CD14-positive monocyte (primary cell): ENCODE measurements around the gene NXPH1. TPM values are rescaled to one million over a fixed set of nuclear protein-coding genes. Genes with fewer than 3 reads are reported as not detected.

ENCODE experiments used
- DNase-seq, 3 donors: peaks; one replicate each; pipeline ENCODE4 v3.0.0-alpha.2; 2011 to 2022
- H2AFZ ChIP-seq: 2 replicates; pipeline ENCODE4 v1.6.0; 2012; ENCODE audit warnings: mild to moderate bottlenecking, low read depth, low read length, inconsistent platforms; ENCODE audit not compliant: insufficient read depth, poor library complexity, severe bottlenecking
- H3K27ac ChIP-seq, 2 donors: 1 replicate in 1 of 2; 2 replicates in 1 of 2; pipeline ENCODE4 v1.5.1; 2012 to 2013; ENCODE audit warnings: low read length in 2 of 2, control low read depth in 1 of 2, inconsistent platforms in 1 of 2, low read depth in 1 of 2, mild to moderate bottlenecking in 1 of 2
- H3K27me3 ChIP-seq, 2 donors: one replicate each; pipeline versions ENCODE4 v1.6.0 to v1.6.1; 2011 to 2013; ENCODE audit warnings: low read length in 2 of 2; ENCODE audit not compliant: control insufficient read depth in 2 of 2, insufficient read depth in 2 of 2
- H3K36me3 ChIP-seq, 2 donors: replicated peaks in 1 of 2; 1 replicate in 1 of 2; 2 replicates in 1 of 2; pipeline versions ENCODE4 v1.5.1 to v1.6.1; 2012 to 2013; ENCODE audit warnings: low read length in 2 of 2, control low read depth in 1 of 2, inconsistent platforms in 1 of 2, mild to moderate bottlenecking in 1 of 2; ENCODE audit not compliant: insufficient read depth in 2 of 2, control insufficient read depth in 1 of 2
- H3K4me1 ChIP-seq, 2 donors: 1 replicate in 1 of 2; 2 replicates in 1 of 2; pipeline versions ENCODE4 v1.5.1 to v1.6.1; 2012 to 2013; ENCODE audit warnings: low read length in 2 of 2, control low read depth in 1 of 2, inconsistent platforms in 1 of 2, mild to moderate bottlenecking in 1 of 2, moderate library complexity in 1 of 2; ENCODE audit not compliant: insufficient read depth in 2 of 2, control insufficient read depth in 1 of 2
- H3K4me2 ChIP-seq: replicated peaks from 2 replicates; pipeline ENCODE3; 2012; ENCODE audit warnings: low read length, moderate library complexity, mild to moderate bottlenecking; ENCODE audit not compliant: poor library complexity, severe bottlenecking; ENCODE audit errors: extremely low read depth
- H3K4me3 ChIP-seq, 3 experiments: fragments of 200-600 bp in 1 of 3; sonication (generic) in 1 of 3; replicated peaks in 1 of 3; 1 replicate in 2 of 3; 2 replicates in 1 of 3; pipeline ENCODE4 v1.5.1; 2011 to 2013; ENCODE audit warnings: low read length in 3 of 3, mild to moderate bottlenecking in 3 of 3, control low read depth in 2 of 3, low read depth in 2 of 3, inconsistent platforms in 1 of 3, moderate library complexity in 1 of 3
- H3K79me2 ChIP-seq: 2 replicates; pipeline ENCODE4 v1.6.0; 2012; ENCODE audit warnings: mild to moderate bottlenecking, control low read depth, inconsistent platforms, low read length, moderate library complexity; ENCODE audit not compliant: insufficient read depth
- H3K9ac ChIP-seq: 2 replicates; pipeline ENCODE4 v1.6.0; 2017; ENCODE audit warnings: low read length, mild to moderate bottlenecking; ENCODE audit not compliant: insufficient read depth, poor library complexity, severe bottlenecking
- H3K9me3 ChIP-seq, 2 donors: replicated peaks in 1 of 2; 1 replicate in 1 of 2; 2 replicates in 1 of 2; pipeline versions ENCODE4 v1.5.1 to v1.6.1; 2012 to 2013; ENCODE audit warnings: low read length in 2 of 2, control low read depth in 1 of 2; ENCODE audit not compliant: control insufficient read depth in 1 of 2, insufficient read depth in 1 of 2
- H4K20me1 ChIP-seq: 2 replicates; pipeline ENCODE4 v1.6.0; 2012; ENCODE audit warnings: mild to moderate bottlenecking, low read length, control low read depth, moderate library complexity; ENCODE audit not compliant: insufficient read depth
- H3K27ac Mint-ChIP-seq, 7 donors: one replicate each; pipeline ENCODE4 v1.8.0; 2020; ENCODE audit warnings: mild to moderate bottlenecking in 7 of 7, mixed read lengths in 7 of 7, moderate library complexity in 6 of 7, inconsistent platforms in 2 of 7
- H3K27me3 Mint-ChIP-seq, 3 donors: one replicate each; pipeline ENCODE4 v1.8.0; 2021 to 2022; ENCODE audit warnings: low read depth in 3 of 3, mild to moderate bottlenecking in 3 of 3, mixed read lengths in 3 of 3, moderate library complexity in 3 of 3, inconsistent platforms in 1 of 3
- H3K36me3 Mint-ChIP-seq, 2 donors: one replicate each; pipeline ENCODE4 v1.8.0; 2020; ENCODE audit warnings: mixed read lengths in 2 of 2, inconsistent platforms in 1 of 2, mild to moderate bottlenecking in 1 of 2
- H3K4me1 Mint-ChIP-seq: one replicate; pipeline ENCODE4 v1.8.0; 2020; ENCODE audit warnings: mild to moderate bottlenecking, mixed read lengths
- H3K4me3 Mint-ChIP-seq, 2 donors: one replicate each; pipeline ENCODE4 v1.8.0; 2020; ENCODE audit warnings: mild to moderate bottlenecking in 2 of 2, mixed read lengths in 2 of 2, moderate library complexity in 1 of 2
- H3K9me3 Mint-ChIP-seq, 7 donors: one replicate each; pipeline ENCODE4 v1.8.0; 2020 to 2022; ENCODE audit warnings: mixed read lengths in 7 of 7, mild to moderate bottlenecking in 6 of 7, moderate library complexity in 6 of 7, inconsistent platforms in 2 of 7
- WGBS: methylation state at CpG from one replicate; pipeline ENCODE4 v1.1.5; 2013; ENCODE audit warnings: missing lambda C conversion rate; ENCODE audit not compliant: insufficient coverage; 5-methylcytosine and 5-hydroxymethylcytosine counted together
- intact Hi-C, 2 donors: fragments of 100-400 bp; cut with micrococcal nuclease; formaldehyde crosslinking; loops; one replicate each; pipeline versions ENCODE4 v1.15.0 to v1.15.1; 2023
- polyA plus RNA-seq, 3 donors: library from polyadenylated mRNA; depleted of rRNA in 1 of 3; unstranded in 2 of 3; stranded (reverse) in 1 of 3; fragments of 300-500 nt in 2 of 3; fragments of >200 nt in 1 of 3; fragmentation: Illumina TruSeq in 2 of 3; gene quantifications; 1 replicate in 2 of 3; 2 replicates in 1 of 3; pipeline ENCODE4 v1.2.3, GENCODE V29; 2012 to 2021
- TF ChIP-seq, protein P1 (sequence below): fragments of 200-600 bp; IDR thresholded peaks from one replicate; pipeline ENCODE4 v1.8.0; 2022; ENCODE audit warnings: antibody characterized with exemption, mild to moderate bottlenecking

NXPH1 gene
- polyA plus RNA-seq, 3 donors, result not detected

DNA sequence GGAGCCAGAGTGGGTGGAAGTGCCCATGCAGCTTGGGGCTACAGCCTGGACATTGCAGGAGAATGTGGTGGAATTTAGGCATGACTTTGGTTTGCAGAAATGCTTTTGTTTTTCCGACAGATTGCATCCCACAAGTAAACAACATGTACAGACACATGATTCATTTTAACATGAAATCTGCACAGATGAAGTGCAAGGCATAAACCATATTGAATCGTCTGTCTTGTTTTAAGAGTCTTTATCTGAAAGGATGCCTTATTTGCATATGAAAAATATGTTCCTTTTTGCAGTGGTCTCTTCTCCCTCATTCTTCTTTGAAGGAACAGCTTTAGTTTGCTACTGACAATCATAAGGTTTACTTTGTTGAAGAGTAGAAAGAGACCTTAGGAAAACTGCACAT, 94.9 kb downstream of the NXPH1 start:
- Mint-ChIP-seq H3K27me3 (peaks cover 0 to 4% (median 2%) of the 10 kb centered on the region in 3 donors), H3K4me3 (no peak overlapping the region)

DNA sequence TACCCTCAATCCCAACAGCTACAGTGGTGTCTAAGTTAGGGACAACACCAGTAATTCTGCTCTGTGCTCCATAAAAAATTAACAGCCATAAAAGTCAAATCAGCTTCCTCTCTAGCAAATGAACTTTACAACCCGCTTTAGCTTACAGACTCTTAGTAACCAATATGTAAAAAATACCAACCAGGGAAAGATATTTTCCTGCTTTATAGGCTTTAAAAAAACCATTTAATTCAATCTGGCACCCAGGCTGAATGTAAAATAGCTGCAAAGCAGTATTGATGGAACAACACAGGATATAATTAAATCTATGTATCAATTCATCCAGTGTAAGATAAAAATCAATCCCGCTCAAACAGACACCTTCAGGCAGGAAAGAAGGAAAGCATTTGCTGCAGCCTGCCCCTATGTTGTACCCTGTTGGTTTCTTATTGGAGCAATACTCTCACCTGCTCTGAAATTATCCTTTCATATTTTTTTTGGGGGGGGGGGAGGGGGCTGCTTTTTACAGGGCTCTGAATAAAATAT, 98.6 kb downstream of the NXPH1 start:
- Histone ChIP-seq H3K4me2 (no peak overlapping the region), H4K20me1 (no peaks in the 10 kb centered on the region), H3K79me2 (no peaks in the 10 kb centered on the region), H2AFZ (no peak overlapping the region), H3K4me3 (no peak overlapping the region), H3K4me1 (no peaks in the 10 kb centered on the region), H3K9me3 (peaks cover 0 to 5% of the 10 kb centered on the region in 2 donors), H3K27ac (no peak overlapping the region), H3K9ac (no peak overlapping the region), H3K27me3 (no peaks in the 10 kb centered on the region), H3K36me3 (no peaks in the 10 kb centered on the region)
- WGBS, result no CpG with 5 or more reads among the region's 2 CpGs
- Mint-ChIP-seq H3K4me3 (no peak overlapping the region), H3K9me3 (no peaks in the 10 kb centered on the region), H3K27me3 (peaks cover 0 to 2% (median 2%) of the 10 kb centered on the region in 3 donors), H3K27ac (no peak overlapping the region), H3K36me3 (no peaks in the 10 kb centered on the region), H3K4me1 (no peaks in the 10 kb centered on the region)
- TF ChIP-seq, protein P1, sequence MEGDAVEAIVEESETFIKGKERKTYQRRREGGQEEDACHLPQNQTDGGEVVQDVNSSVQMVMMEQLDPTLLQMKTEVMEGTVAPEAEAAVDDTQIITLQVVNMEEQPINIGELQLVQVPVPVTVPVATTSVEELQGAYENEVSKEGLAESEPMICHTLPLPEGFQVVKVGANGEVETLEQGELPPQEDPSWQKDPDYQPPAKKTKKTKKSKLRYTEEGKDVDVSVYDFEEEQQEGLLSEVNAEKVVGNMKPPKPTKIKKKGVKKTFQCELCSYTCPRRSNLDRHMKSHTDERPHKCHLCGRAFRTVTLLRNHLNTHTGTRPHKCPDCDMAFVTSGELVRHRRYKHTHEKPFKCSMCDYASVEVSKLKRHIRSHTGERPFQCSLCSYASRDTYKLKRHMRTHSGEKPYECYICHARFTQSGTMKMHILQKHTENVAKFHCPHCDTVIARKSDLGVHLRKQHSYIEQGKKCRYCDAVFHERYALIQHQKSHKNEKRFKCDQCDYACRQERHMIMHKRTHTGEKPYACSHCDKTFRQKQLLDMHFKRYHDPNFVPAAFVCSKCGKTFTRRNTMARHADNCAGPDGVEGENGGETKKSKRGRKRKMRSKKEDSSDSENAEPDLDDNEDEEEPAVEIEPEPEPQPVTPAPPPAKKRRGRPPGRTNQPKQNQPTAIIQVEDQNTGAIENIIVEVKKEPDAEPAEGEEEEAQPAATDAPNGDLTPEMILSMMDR, result no peak
- intact Hi-C loops, result no loop called here
- no peak for DNase-seq

More for the DNA sequence above, 94.9 kb downstream of the NXPH1 start:
- H3K79me2 ChIP-seq, result no peaks in the 10 kb centered on the region
- H3K27ac ChIP-seq, result no peak overlapping the region
- WGBS, result no CpG with 5 or more reads among the region's 2 CpGs
- Mint-ChIP-seq H3K36me3 (no peaks in the 10 kb centered on the region), H3K9me3 (peaks cover 10 to 24% (median 16%) of the 10 kb centered on the region in 7 donors), H3K4me1 (no peaks in the 10 kb centered on the region), H3K27ac (no peak overlapping the region)
- H3K4me2 ChIP-seq, result no peak overlapping the region
- intact Hi-C loops, result no loop called here
- H3K27me3 ChIP-seq, result no peaks in the 10 kb centered on the region
- H3K9me3 ChIP-seq, result peaks cover 12 to 21% of the 10 kb centered on the region in 2 donors
- H2AFZ ChIP-seq, result no peak overlapping the region
- no peak overlapping the region for H3K9ac ChIP-seq
- no peaks in the 10 kb centered on the region for H4K20me1 ChIP-seq
- no peaks in the 10 kb centered on the region for H3K36me3 ChIP-seq
- DNase-seq, result no peak
- TF ChIP-seq, protein P1, result no peak
- H3K4me3 ChIP-seq, result no peak overlapping the region
- no peaks in the 10 kb centered on the region for H3K4me1 ChIP-seq
